Astrocyte (in vitro differentiated cells and primary cell): ENCODE measurements around the gene CRY1. TPM values are rescaled to one million over a fixed set of nuclear protein-coding genes. Genes with fewer than 3 reads are reported as not detected.
A peak's percentile ranks its signal among the peaks of the same experiment; 100 is the strongest.

Source experiments
- DNase-seq: peaks from one replicate; pipeline ENCODE4 v3.0.0-alpha.2; 2010; ENCODE audit warnings: low read depth
- FAIRE-seq: peaks from 2 replicates; lab custom pipeline; 2011; peaks lifted over from hg19 to GRCh38; lab: Jason Lieb, UNC
- H2AFZ ChIP-seq: 2 replicates; pipeline ENCODE4 v1.6.0; 2012; ENCODE audit warnings: low read depth, low read length, inconsistent platforms
- H3K27ac ChIP-seq: 2 replicates; pipeline ENCODE4 v1.5.1; 2011; ENCODE audit warnings: low read depth, low read length, inconsistent platforms
- H3K27me3 ChIP-seq: 2 replicates; pipeline ENCODE4 v1.6.0; 2011; ENCODE audit warnings: low read length, inconsistent platforms; ENCODE audit not compliant: insufficient read depth
- H3K36me3 ChIP-seq: 2 replicates; pipeline ENCODE4 v1.5.1; 2011; ENCODE audit warnings: low read length, inconsistent platforms; ENCODE audit not compliant: insufficient read depth
- H3K4me1 ChIP-seq: 2 replicates; pipeline ENCODE4 v1.5.1; 2011; ENCODE audit warnings: low read length, inconsistent platforms; ENCODE audit not compliant: insufficient read depth
- H3K4me2 ChIP-seq: 2 replicates; pipeline ENCODE4 v1.6.0; 2012; ENCODE audit warnings: low read length, inconsistent platforms
- H3K4me3 ChIP-seq: 2 replicates; pipeline ENCODE4 v1.5.1; 2011; ENCODE audit warnings: low read depth, mild to moderate bottlenecking, low read length, inconsistent platforms; ENCODE audit not compliant: insufficient read depth
- H3K79me2 ChIP-seq: 2 replicates; pipeline ENCODE4 v1.6.0; 2012; ENCODE audit warnings: mild to moderate bottlenecking, low read length, inconsistent platforms; ENCODE audit not compliant: insufficient read depth
- H3K9ac ChIP-seq: 2 replicates; pipeline ENCODE4 v1.6.0; 2012; ENCODE audit warnings: mild to moderate bottlenecking, low read length, inconsistent platforms
- H3K9me3 ChIP-seq: 2 replicates; pipeline ENCODE4 v1.5.1; 2012; ENCODE audit warnings: low read depth, mild to moderate bottlenecking, low read length, inconsistent platforms; ENCODE audit not compliant: insufficient read depth
- H4K20me1 ChIP-seq: 2 replicates; pipeline ENCODE4 v1.6.0; 2012; ENCODE audit warnings: low read length, inconsistent platforms; ENCODE audit not compliant: insufficient read depth
- H3K27ac Mint-ChIP-seq: one replicate; pipeline ENCODE4 v1.8.0; 2021; ENCODE audit warnings: mild to moderate bottlenecking, mixed read lengths; ENCODE audit not compliant: unreplicated experiment
- H3K27me3 Mint-ChIP-seq: one replicate; pipeline ENCODE4 v1.8.0; 2021; ENCODE audit warnings: low read depth, mixed read lengths; ENCODE audit not compliant: unreplicated experiment
- H3K36me3 Mint-ChIP-seq: one replicate; pipeline ENCODE4 v1.8.0; 2021; ENCODE audit warnings: low read depth, mixed read lengths; ENCODE audit not compliant: unreplicated experiment
- H3K4me1 Mint-ChIP-seq: one replicate; pipeline ENCODE4 v1.8.0; 2021; ENCODE audit warnings: low read depth, mixed read lengths; ENCODE audit not compliant: unreplicated experiment
- H3K4me3 Mint-ChIP-seq: one replicate; pipeline ENCODE4 v1.8.0; 2021; ENCODE audit warnings: mild to moderate bottlenecking, moderate library complexity, mixed read lengths; ENCODE audit not compliant: unreplicated experiment
- H3K9me3 Mint-ChIP-seq: one replicate; pipeline ENCODE4 v1.8.0; 2021; ENCODE audit warnings: mild to moderate bottlenecking, mixed read lengths; ENCODE audit not compliant: unreplicated experiment
- EZH2 ChIP-seq: IDR thresholded peaks from 2 replicates; pipeline ENCODE4 v1.6.1; 2012; ENCODE audit warnings: mild to moderate bottlenecking, low read length, inconsistent platforms; ENCODE audit not compliant: insufficient read depth
- total RNA-seq: library from RNA; stranded (reverse); gene quantifications from 2 replicates; pipeline ENCODE4 v1.2.1, GENCODE V29; 2021
- TF ChIP-seq, protein P1 (sequence below): IDR thresholded peaks from 2 replicates; pipeline ENCODE4 v1.5.1; 2011; ENCODE audit warnings: low read depth, mild to moderate bottlenecking, inconsistent platforms, low read length, moderate library complexity; ENCODE audit not compliant: insufficient read depth

Gene CRY1
- total RNA-seq, 1 donor from 2014 or later: 18.3 TPM

DNA sequence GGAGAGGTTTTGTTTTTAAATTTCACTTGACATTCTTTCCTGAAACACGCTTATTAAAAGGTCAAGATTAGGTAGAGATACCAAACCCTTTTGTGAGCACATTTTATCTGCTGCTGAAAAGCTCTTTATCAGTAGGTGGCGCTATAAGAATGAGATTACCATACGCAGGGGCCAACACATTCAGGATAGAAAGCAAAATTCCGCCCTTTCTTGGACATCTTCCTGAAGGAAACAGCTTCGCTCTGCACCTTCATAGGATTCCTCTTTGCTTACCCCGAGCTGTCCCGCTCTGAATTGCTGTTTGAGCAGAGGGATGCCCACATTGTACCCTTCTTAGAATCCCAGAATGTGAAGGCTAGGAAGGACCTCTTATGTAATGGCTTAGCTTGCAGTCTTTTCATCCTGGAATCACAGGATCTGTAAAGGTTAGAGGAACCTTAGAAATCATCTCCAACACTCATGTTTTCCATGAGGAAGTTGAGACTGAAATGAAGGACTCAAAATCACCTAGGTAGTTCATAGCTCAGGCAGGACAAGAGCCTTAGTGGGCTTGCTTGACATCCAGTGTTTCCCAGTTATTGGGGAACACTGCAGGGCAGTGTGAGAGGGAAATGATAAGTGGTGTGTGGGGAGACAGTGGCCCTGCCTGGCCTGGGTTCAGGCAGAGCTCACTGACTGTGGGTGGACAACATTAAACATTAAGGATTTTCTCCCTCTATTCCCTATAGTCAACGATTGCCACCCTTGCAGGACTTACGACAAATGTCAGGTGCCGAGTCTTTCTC lies 38.7 kb upstream of the CRY1 start:
- no peak overlapping the region for H3K4me3 ChIP-seq
- H3K36me3 ChIP-seq: no peaks in the 10 kb centered on the region
- no peaks in the 10 kb centered on the region for H3K4me1 ChIP-seq
- no peaks in the 10 kb centered on the region for H3K36me3 Mint-ChIP-seq
- H3K27me3 ChIP-seq: no peaks in the 10 kb centered on the region
- no peaks in the 10 kb centered on the region for H3K9me3 ChIP-seq
- TF ChIP-seq, protein P1, sequence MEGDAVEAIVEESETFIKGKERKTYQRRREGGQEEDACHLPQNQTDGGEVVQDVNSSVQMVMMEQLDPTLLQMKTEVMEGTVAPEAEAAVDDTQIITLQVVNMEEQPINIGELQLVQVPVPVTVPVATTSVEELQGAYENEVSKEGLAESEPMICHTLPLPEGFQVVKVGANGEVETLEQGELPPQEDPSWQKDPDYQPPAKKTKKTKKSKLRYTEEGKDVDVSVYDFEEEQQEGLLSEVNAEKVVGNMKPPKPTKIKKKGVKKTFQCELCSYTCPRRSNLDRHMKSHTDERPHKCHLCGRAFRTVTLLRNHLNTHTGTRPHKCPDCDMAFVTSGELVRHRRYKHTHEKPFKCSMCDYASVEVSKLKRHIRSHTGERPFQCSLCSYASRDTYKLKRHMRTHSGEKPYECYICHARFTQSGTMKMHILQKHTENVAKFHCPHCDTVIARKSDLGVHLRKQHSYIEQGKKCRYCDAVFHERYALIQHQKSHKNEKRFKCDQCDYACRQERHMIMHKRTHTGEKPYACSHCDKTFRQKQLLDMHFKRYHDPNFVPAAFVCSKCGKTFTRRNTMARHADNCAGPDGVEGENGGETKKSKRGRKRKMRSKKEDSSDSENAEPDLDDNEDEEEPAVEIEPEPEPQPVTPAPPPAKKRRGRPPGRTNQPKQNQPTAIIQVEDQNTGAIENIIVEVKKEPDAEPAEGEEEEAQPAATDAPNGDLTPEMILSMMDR: peak; percentile 98
- no peak for TF ChIP-seq EZH2
- H3K4me1 Mint-ChIP-seq: no peaks in the 10 kb centered on the region
- H3K27ac ChIP-seq: no peak overlapping the region
- H3K79me2 ChIP-seq: no peaks in the 10 kb centered on the region
- peak; percentile 29 for DNase-seq
- peaks cover 12% of the 10 kb centered on the region for H3K27me3 Mint-ChIP-seq
- FAIRE-seq: peak; percentile 93
- H3K4me2 ChIP-seq: peak overlapping the region; percentile 51
- no peak overlapping the region for H3K27ac Mint-ChIP-seq
- no peak overlapping the region for H3K9ac ChIP-seq
- peak overlapping the region; percentile 29 for H2AFZ ChIP-seq
- no peaks in the 10 kb centered on the region for H3K9me3 Mint-ChIP-seq
- no peaks in the 10 kb centered on the region for H4K20me1 ChIP-seq
- H3K4me3 Mint-ChIP-seq: no peak overlapping the region

DNA sequence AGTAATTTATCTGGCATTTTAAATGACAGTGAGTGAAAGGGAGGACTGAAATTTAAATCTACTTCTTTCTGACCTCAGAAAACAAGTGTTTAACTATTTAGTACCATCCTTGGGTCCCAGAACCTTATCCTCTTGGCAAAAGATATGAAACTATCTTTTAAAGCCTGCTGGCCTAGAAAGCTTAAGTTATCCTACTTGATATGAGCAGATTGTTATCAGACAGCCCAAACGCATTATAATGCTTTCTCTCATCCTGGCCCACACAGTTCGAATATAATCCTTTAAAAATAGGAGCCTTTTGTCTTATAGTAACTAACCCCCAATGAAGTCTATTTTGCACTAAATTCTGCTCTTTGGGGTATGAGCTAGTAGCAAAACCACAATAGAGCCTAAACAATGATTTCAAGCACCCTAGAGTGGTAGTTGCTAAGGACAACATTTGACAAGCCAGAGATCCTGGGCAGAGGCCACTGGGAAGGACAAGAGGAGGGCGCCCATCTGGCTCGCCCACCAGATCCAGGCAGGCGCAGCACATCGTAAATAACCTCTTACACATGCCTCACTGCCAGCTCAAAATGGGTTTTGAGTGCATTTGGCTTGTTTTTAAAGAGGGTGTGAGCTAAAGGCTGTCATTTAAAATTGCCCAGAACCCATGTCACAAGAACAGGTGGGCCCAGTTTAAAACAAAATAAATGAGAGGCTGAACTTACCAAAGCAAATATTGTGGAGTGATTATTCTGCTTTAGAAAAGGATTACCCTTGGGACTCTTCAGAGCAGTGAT lies 37.7 kb upstream of the CRY1 start:
- Mint-ChIP-seq H3K4me3 (no peak overlapping the region), H3K27me3 (peaks cover 12% of the 10 kb centered on the region), H3K9me3 (no peaks in the 10 kb centered on the region), H3K4me1 (no peaks in the 10 kb centered on the region), H3K27ac (no peak overlapping the region), H3K36me3 (no peaks in the 10 kb centered on the region)
- Histone ChIP-seq H3K27ac (no peak overlapping the region), H3K4me1 (no peaks in the 10 kb centered on the region), H3K36me3 (no peaks in the 10 kb centered on the region), H3K27me3 (no peaks in the 10 kb centered on the region), H3K79me2 (no peaks in the 10 kb centered on the region), H3K4me3 (no peak overlapping the region), H3K9ac (no peak overlapping the region), H3K9me3 (no peaks in the 10 kb centered on the region), H2AFZ (no peak overlapping the region), H3K4me2 (no peak overlapping the region), H4K20me1 (no peaks in the 10 kb centered on the region)
- no peak for FAIRE-seq
- TF ChIP-seq EZH2: no peak
- TF ChIP-seq, protein P1: no peak
- no peak for DNase-seq
